DND-41 (cell line): ENCODE data around the gene HMGN3.

Experiments
- ATAC-seq: fragments of 200-7000 bp; cut with Tn5 transposase; 3 replicates; pipeline ENCODE4 v1.9.1; 2021; ENCODE audit warnings: low read depth; ENCODE audit not compliant: insufficient read depth
- DNase-seq: peaks from one replicate; pipeline ENCODE4 v3.0.0-alpha.2; 2020
- H2AFZ ChIP-seq: 2 replicates; pipeline ENCODE4 v1.6.0; 2012; ENCODE audit warnings: low read depth, low read length
- H3K27ac ChIP-seq: 2 replicates; pipeline ENCODE4 v1.5.1; 2012; ENCODE audit warnings: low read length, inconsistent platforms
- H3K27me3 ChIP-seq: fragments of 200-600 bp; sonication (generic); 2 replicates; pipeline ENCODE4 v1.6.0; 2012; ENCODE audit warnings: low read length, mild to moderate bottlenecking, inconsistent platforms; ENCODE audit not compliant: insufficient read depth, poor library complexity
- H3K36me3 ChIP-seq: 2 replicates; pipeline ENCODE4 v1.5.1; 2012; ENCODE audit warnings: low read length, inconsistent platforms; ENCODE audit not compliant: insufficient read depth
- H3K4me1 ChIP-seq: 2 replicates; pipeline ENCODE4 v1.5.1; 2012; ENCODE audit warnings: mild to moderate bottlenecking, low read length; ENCODE audit not compliant: insufficient read depth
- H3K4me2 ChIP-seq: 2 replicates; pipeline ENCODE4 v1.6.0; 2012; ENCODE audit warnings: mild to moderate bottlenecking, moderate library complexity, low read length, inconsistent platforms; ENCODE audit not compliant: insufficient read depth
- H3K4me3 ChIP-seq, 2 experiments: fragments of 200-600 bp in 1 of 2; shearing (Covaris generic) in 1 of 2; 2 replicates each; pipeline ENCODE4 v1.5.1; 2012 to 2016; ENCODE audit warnings: inconsistent platforms in 2 of 2, low read length in 2 of 2, mild to moderate bottlenecking in 2 of 2, low read depth in 1 of 2, moderate library complexity in 1 of 2
- H3K79me2 ChIP-seq: 2 replicates; pipeline ENCODE4 v1.6.0; 2012; ENCODE audit warnings: low read length, inconsistent platforms; ENCODE audit not compliant: insufficient read depth
- H3K9ac ChIP-seq: 2 replicates; pipeline ENCODE4 v1.6.0; 2012; ENCODE audit warnings: low read depth, mild to moderate bottlenecking, inconsistent platforms, low read length, moderate library complexity
- H3K9me3 ChIP-seq: 2 replicates; pipeline ENCODE4 v1.5.1; 2012; ENCODE audit warnings: low read length, moderate library complexity, mild to moderate bottlenecking, inconsistent platforms; ENCODE audit not compliant: insufficient read depth, severe bottlenecking
- H4K20me1 ChIP-seq: 2 replicates; pipeline ENCODE4 v1.6.0; 2012; ENCODE audit warnings: low read length; ENCODE audit not compliant: insufficient read depth
- EZH2 ChIP-seq: IDR thresholded peaks from 3 replicates; pipeline ENCODE4 v1.6.1; 2012; ENCODE audit warnings: borderline replicate concordance, low read depth, mild to moderate bottlenecking, moderate library complexity, low read length, inconsistent platforms; ENCODE audit not compliant: severe bottlenecking
- TF ChIP-seq, protein P1 (sequence below): IDR thresholded peaks from 2 replicates; pipeline ENCODE4 v1.5.1; 2012; ENCODE audit warnings: borderline replicate concordance, low read length, moderate library complexity, mild to moderate bottlenecking; ENCODE audit not compliant: poor library complexity, severe bottlenecking; ENCODE audit errors: extremely low read depth

HMGN3 gene

DNA sequence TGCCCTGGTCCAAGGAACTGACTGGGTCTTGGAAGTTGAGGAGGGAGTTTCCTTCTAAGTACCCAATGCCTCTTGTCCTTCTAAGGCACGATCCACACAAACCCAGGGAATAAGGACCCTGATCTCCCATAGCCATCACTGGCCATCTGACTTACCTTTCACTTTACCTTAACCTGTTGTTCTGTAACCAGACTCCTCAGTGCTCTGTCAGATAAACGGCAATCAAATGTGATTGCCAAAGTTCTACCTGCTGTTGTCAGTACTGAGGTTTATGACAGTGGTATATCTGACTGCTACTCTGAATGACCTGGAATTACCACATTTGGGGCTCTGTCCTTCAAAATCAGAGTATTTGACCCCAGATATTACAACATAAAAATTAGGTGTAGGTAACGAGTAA lies 49.8 kb downstream of the HMGN3 start:
- Histone ChIP-seq H3K4me1 (no peaks in the 10 kb centered on the region), H3K36me3 (no peaks in the 10 kb centered on the region), H3K9me3 (no peaks in the 10 kb centered on the region), H3K4me2 (no peak overlapping the region), H3K4me3 (no peak overlapping the region), H3K27me3 (no peaks in the 10 kb centered on the region), H2AFZ (no peak overlapping the region), H3K27ac (no peak overlapping the region), H3K79me2 (no peaks in the 10 kb centered on the region), H4K20me1 (no peaks in the 10 kb centered on the region), H3K9ac (no peak overlapping the region)
- TF ChIP-seq EZH2: no peak
- TF ChIP-seq, protein P1, sequence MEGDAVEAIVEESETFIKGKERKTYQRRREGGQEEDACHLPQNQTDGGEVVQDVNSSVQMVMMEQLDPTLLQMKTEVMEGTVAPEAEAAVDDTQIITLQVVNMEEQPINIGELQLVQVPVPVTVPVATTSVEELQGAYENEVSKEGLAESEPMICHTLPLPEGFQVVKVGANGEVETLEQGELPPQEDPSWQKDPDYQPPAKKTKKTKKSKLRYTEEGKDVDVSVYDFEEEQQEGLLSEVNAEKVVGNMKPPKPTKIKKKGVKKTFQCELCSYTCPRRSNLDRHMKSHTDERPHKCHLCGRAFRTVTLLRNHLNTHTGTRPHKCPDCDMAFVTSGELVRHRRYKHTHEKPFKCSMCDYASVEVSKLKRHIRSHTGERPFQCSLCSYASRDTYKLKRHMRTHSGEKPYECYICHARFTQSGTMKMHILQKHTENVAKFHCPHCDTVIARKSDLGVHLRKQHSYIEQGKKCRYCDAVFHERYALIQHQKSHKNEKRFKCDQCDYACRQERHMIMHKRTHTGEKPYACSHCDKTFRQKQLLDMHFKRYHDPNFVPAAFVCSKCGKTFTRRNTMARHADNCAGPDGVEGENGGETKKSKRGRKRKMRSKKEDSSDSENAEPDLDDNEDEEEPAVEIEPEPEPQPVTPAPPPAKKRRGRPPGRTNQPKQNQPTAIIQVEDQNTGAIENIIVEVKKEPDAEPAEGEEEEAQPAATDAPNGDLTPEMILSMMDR: no peak
- ATAC-seq (no peak), DNase-seq (no peak)

DNA sequence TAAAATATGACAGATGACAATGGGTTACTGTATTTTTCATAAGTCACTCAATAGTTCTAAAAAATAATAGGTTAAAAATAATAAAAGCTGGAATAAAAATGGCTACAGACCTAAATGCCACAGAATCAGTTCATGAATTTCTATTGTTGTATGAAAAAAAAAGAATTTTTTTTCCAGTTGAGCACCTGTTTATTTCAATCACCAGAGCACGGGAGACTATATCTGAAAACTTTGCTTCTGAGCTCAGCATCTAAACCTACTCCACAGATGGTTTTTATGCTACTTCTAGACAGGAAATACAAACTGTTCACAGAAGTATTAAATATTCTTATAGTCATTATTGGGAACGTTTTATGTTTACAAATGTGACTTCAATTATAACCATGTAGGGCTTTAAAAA lies 50.4 kb downstream of the HMGN3 start:
- no peak for TF ChIP-seq EZH2
- TF ChIP-seq, protein P1: no peak
- no peak for ATAC-seq
- Histone ChIP-seq H3K36me3 (no peaks in the 10 kb centered on the region), H3K9ac (no peak overlapping the region), H3K27me3 (no peaks in the 10 kb centered on the region), H3K27ac (no peak overlapping the region), H2AFZ (no peak overlapping the region), H4K20me1 (no peaks in the 10 kb centered on the region), H3K79me2 (no peaks in the 10 kb centered on the region), H3K4me3 (no peak overlapping the region), H3K4me1 (no peaks in the 10 kb centered on the region), H3K9me3 (no peaks in the 10 kb centered on the region), H3K4me2 (no peak overlapping the region)
- DNase-seq: no peak

DNA sequence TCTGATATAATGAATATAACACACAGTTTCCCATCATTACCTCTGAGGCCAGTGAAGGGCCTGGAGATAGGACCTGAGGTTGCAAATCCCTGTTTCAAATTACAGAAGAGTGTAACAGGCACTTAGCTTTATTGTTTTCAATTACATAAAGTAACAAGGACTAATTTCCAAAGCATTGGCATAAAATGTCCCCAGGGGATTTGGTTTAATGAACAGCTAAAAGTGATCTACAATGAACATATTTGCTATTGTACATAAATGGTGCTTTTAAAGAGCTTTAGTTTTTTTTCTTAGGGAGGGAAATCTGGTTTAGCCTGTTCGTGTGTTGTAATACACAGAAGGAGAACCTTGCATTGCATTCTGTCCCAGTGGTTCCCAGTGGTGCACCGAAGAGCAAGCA lies 54.4 kb downstream of the HMGN3 start:
- H3K79me2 ChIP-seq: no peaks in the 10 kb centered on the region
- TF ChIP-seq EZH2: no peak
- TF ChIP-seq, protein P1: no peak

DNA sequence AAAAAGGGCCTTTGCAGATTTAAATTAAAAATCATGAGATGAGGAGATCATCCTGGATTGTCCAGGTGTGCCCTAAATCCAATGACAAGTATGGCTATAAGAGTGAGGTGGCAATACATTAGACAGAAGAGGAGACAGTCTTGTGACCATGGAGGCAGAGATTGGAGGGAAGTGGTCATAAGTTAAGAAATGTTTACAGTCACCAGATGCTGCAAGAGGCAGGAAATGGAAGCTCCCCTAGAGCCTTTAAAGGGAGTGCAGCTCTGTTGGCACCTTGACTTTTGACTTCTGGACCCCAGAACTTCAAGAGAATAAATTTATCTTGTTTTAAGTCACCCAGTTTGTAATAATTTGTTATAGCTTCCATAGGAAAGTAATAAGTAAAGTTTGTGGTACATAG lies 61.1 kb downstream of the HMGN3 start:
- H3K9me3 ChIP-seq: no peaks in the 10 kb centered on the region
- no peak overlapping the region for H3K4me3 ChIP-seq
- H3K79me2 ChIP-seq: no peaks in the 10 kb centered on the region

More for the DNA sequence above, 54.4 kb downstream of the HMGN3 start:
- Histone ChIP-seq H4K20me1 (no peaks in the 10 kb centered on the region), H3K4me3 (no peak overlapping the region), H3K4me1 (no peaks in the 10 kb centered on the region), H3K9me3 (no peaks in the 10 kb centered on the region), H3K36me3 (no peaks in the 10 kb centered on the region), H3K27ac (no peak overlapping the region), H3K27me3 (no peaks in the 10 kb centered on the region), H2AFZ (no peak overlapping the region), H3K9ac (no peak overlapping the region), H3K4me2 (no peak overlapping the region)
- no peak for DNase-seq
- ATAC-seq: no peak

More for the DNA sequence above, 61.1 kb downstream of the HMGN3 start:
- no peak overlapping the region for H3K27ac ChIP-seq
- H2AFZ ChIP-seq: no peak overlapping the region
- no peak overlapping the region for H3K9ac ChIP-seq
- no peak overlapping the region for H3K4me2 ChIP-seq
- no peaks in the 10 kb centered on the region for H3K27me3 ChIP-seq
- no peaks in the 10 kb centered on the region for H4K20me1 ChIP-seq
- DNase-seq (no peak), ATAC-seq (peak; percentile 65; the same call in 2 of the 3 replicates)
- H3K36me3 ChIP-seq: no peaks in the 10 kb centered on the region
- TF ChIP-seq, protein P1: no peak
- no peak for TF ChIP-seq EZH2
- no peaks in the 10 kb centered on the region for H3K4me1 ChIP-seq
